GM12891 (cell line): Measurements from ENCODE around the gene ST6GALNAC3.

Experiments
- POLR2A ChIP-seq: IDR thresholded peaks from 2 replicates; pipeline ENCODE4 v1.6.1; 2011; ENCODE audit warnings: low read depth, low read length, control low read depth
- POLR2AphosphoS5 ChIP-seq: IDR thresholded peaks from 2 replicates; pipeline ENCODE4 v1.6.1; 2011; ENCODE audit warnings: low read depth, low read length, control low read depth
- POU2F2 ChIP-seq: IDR thresholded peaks from 2 replicates; pipeline ENCODE4 v1.6.1; 2011; ENCODE audit warnings: low read depth, mild to moderate bottlenecking, control low read depth, low read length, moderate library complexity
- TAF1 ChIP-seq: IDR thresholded peaks from 2 replicates; pipeline ENCODE4 v1.6.1; 2011; ENCODE audit warnings: low read depth, low read length, control low read depth

- TF ChIP-seq POLR2A (no peak), POLR2AphosphoS5 (no peak), TAF1 (no peak), POU2F2 (no peak)
These were observed 103.1 kb downstream of the ST6GALNAC3 start for GRCh38 chr1:76177615-76178014.
